Measurements from ENCODE around the gene ATP8A2.

GRCh38 chr13:25701304-25701703, 329.5 kb downstream of the ATP8A2 start:
- TF ChIP-seq POLR2AphosphoS5 (IDR thresholded peaks at IDR 0.05): no peak
- TF ChIP-seq CTCF (IDR thresholded peaks at IDR 0.05): no peak
- no peak for TF ChIP-seq POLR2A (IDR thresholded peaks at IDR 0.05)
